ENCODE results near the gene NPC2. TPM values are rescaled to one million over a fixed set of nuclear protein-coding genes. Genes with fewer than 3 reads are reported as not detected.
"Not testable (repeated sequence)": the region's sequence is repeated elsewhere in the genome, so short reads cannot be mapped to it uniquely, and the experiment has no call there.

NPC2 gene
- 190 TPM for polyA plus RNA-seq (2013, experiment 1 of 4)
- 186 TPM for polyA plus RNA-seq (2013, experiment 2 of 4)
- polyA plus RNA-seq (2013, experiment 3 of 4) = 153 TPM
- 206 TPM for polyA plus RNA-seq (2013, experiment 4 of 4)

- Histone ChIP-seq H3K27me3 (ENCODE audit: control insufficient read depth, insufficient read depth, low read length, poor library complexity, severe bottlenecking) (peaks cover 4% of the 10 kb centered on the region), H3K4me3 (ENCODE audit: insufficient read depth, low read depth, low read length) (peak within 1 kb of the TSS; percentile 99), H3K36me3 (ENCODE audit: control insufficient read depth, insufficient read depth, low read length) (no peaks in the 10 kb centered on the region), H3K27ac (ENCODE audit: insufficient read depth, low read depth, low read length, poor library complexity, severe bottlenecking) (peak within 1 kb of the TSS; percentile 93), H3K9me3 (ENCODE audit: control insufficient read depth, low read length) (no peaks in the 10 kb centered on the region), H3K4me1 (ENCODE audit: control insufficient read depth, insufficient read depth, low read length) (peaks cover 7% of the 10 kb centered on the region)
- WGBS, 2 experiments = 0% methylated on average over 35 of the region's 35 CpGs
These were observed at the start of gene NPC2 for GRCh38 chr14:74492776-74493342. NPC2 (minus strand) TSS chr14:74493305; CDS start chr14:74493274, 31 bp downstream.

GRCh38 chr14:74542056-74542685, 49.1 kb upstream of the NPC2 start:
- Histone ChIP-seq H3K36me3 (ENCODE audit: control insufficient read depth, insufficient read depth, low read length) (no peaks in the 10 kb centered on the region), H3K4me3 (ENCODE audit: insufficient read depth, low read depth, low read length) (no peak overlapping the region), H3K4me1 (ENCODE audit: control insufficient read depth, insufficient read depth, low read length) (peaks cover 6% of the 10 kb centered on the region), H3K27me3 (ENCODE audit: control insufficient read depth, insufficient read depth, low read length, poor library complexity, severe bottlenecking) (no peaks in the 10 kb centered on the region), H3K9me3 (ENCODE audit: control insufficient read depth, low read length) (no peaks in the 10 kb centered on the region), H3K27ac (ENCODE audit: insufficient read depth, low read depth, low read length, poor library complexity, severe bottlenecking) (no peak overlapping the region)
- 89 to 92% methylated on average over 10 of the region's 10 CpGs for WGBS, 2 experiments

- Histone ChIP-seq H3K4me1 (ENCODE audit: control insufficient read depth, insufficient read depth, low read length) (peaks cover 2% of the 10 kb centered on the region), H3K4me3 (ENCODE audit: insufficient read depth, low read depth, low read length) (no peak overlapping the region), H3K36me3 (ENCODE audit: control insufficient read depth, insufficient read depth, low read length) (no peaks in the 10 kb centered on the region), H3K27ac (ENCODE audit: insufficient read depth, low read depth, low read length, poor library complexity, severe bottlenecking) (no peak overlapping the region), H3K27me3 (ENCODE audit: control insufficient read depth, insufficient read depth, low read length, poor library complexity, severe bottlenecking) (no peaks in the 10 kb centered on the region), H3K9me3 (ENCODE audit: control insufficient read depth, low read length) (no peaks in the 10 kb centered on the region)
- WGBS, 2 experiments = 93 to 98% methylated on average over 3 of the region's 3 CpGs
These were observed 48.1 kb upstream of the NPC2 start for GRCh38 chr14:74541225-74541624.

GRCh38 chr14:74539503-74539902, 46.4 kb upstream of the NPC2 start:
- no peaks in the 10 kb centered on the region for H3K4me1 ChIP-seq (ENCODE audit: control insufficient read depth, insufficient read depth, low read length)
- H3K36me3 ChIP-seq (ENCODE audit: control insufficient read depth, insufficient read depth, low read length) = no peaks in the 10 kb centered on the region
- WGBS, 2 experiments = 73 to 74% methylated on average over 4 of the region's 4 CpGs
- H3K27ac ChIP-seq (ENCODE audit: insufficient read depth, low read depth, low read length, poor library complexity, severe bottlenecking) = no peak overlapping the region
- no peaks in the 10 kb centered on the region for H3K9me3 ChIP-seq (ENCODE audit: control insufficient read depth, low read length)
- no peak overlapping the region for H3K4me3 ChIP-seq (ENCODE audit: insufficient read depth, low read depth, low read length)
- H3K27me3 ChIP-seq (ENCODE audit: control insufficient read depth, insufficient read depth, low read length, poor library complexity, severe bottlenecking) = no peaks in the 10 kb centered on the region

GRCh38 chr14:74538411-74539391, 45.6 kb upstream of the NPC2 start:
- Histone ChIP-seq H3K27me3 (ENCODE audit: control insufficient read depth, insufficient read depth, low read length, poor library complexity, severe bottlenecking) (no peaks in the 10 kb centered on the region), H3K4me1 (ENCODE audit: control insufficient read depth, insufficient read depth, low read length) (no peaks in the 10 kb centered on the region), H3K27ac (ENCODE audit: insufficient read depth, low read depth, low read length, poor library complexity, severe bottlenecking) (no peak overlapping the region), H3K9me3 (ENCODE audit: control insufficient read depth, low read length) (no peaks in the 10 kb centered on the region), H3K4me3 (ENCODE audit: insufficient read depth, low read depth, low read length) (no peak overlapping the region), H3K36me3 (ENCODE audit: control insufficient read depth, insufficient read depth, low read length) (no peaks in the 10 kb centered on the region)
- WGBS, 2 experiments = 93 to 94% methylated on average over 11 of the region's 11 CpGs

GRCh38 chr14:74536336-74536735, 43.2 kb upstream of the NPC2 start:
- H3K9me3 ChIP-seq (ENCODE audit: control insufficient read depth, low read length); H3K4me1 ChIP-seq (ENCODE audit: control insufficient read depth, insufficient read depth, low read length); H3K4me3 ChIP-seq (ENCODE audit: insufficient read depth, low read depth, low read length); H3K36me3 ChIP-seq (ENCODE audit: control insufficient read depth, insufficient read depth, low read length); H3K27me3 ChIP-seq (ENCODE audit: control insufficient read depth, insufficient read depth, low read length, poor library complexity, severe bottlenecking); H3K27ac ChIP-seq (ENCODE audit: insufficient read depth, low read depth, low read length, poor library complexity, severe bottlenecking): not testable (repeated sequence)
- 89 to 93% methylated on average over 3 of the region's 3 CpGs for WGBS, 2 experiments

GRCh38 chr14:74535756-74536325, 42.7 kb upstream of the NPC2 start:
- no peak overlapping the region for H3K27ac ChIP-seq (ENCODE audit: insufficient read depth, low read depth, low read length, poor library complexity, severe bottlenecking)
- H3K9me3 ChIP-seq (ENCODE audit: control insufficient read depth, low read length) = no peaks in the 10 kb centered on the region
- H3K4me1 ChIP-seq (ENCODE audit: control insufficient read depth, insufficient read depth, low read length) = no peaks in the 10 kb centered on the region
- no peaks in the 10 kb centered on the region for H3K27me3 ChIP-seq (ENCODE audit: control insufficient read depth, insufficient read depth, low read length, poor library complexity, severe bottlenecking)
- H3K4me3 ChIP-seq (ENCODE audit: insufficient read depth, low read depth, low read length) = no peak overlapping the region
- H3K36me3 ChIP-seq (ENCODE audit: control insufficient read depth, insufficient read depth, low read length) = no peaks in the 10 kb centered on the region
- WGBS, 2 experiments = 81 to 86% methylated on average over 9 to 10 of the region's 10 CpGs

- WGBS, 2 experiments = 95 to 96% methylated on average over 7 of the region's 7 CpGs
- Histone ChIP-seq H3K36me3 (ENCODE audit: control insufficient read depth, insufficient read depth, low read length) (no peaks in the 10 kb centered on the region), H3K4me1 (ENCODE audit: control insufficient read depth, insufficient read depth, low read length) (no peaks in the 10 kb centered on the region), H3K9me3 (ENCODE audit: control insufficient read depth, low read length) (no peaks in the 10 kb centered on the region), H3K27me3 (ENCODE audit: control insufficient read depth, insufficient read depth, low read length, poor library complexity, severe bottlenecking) (no peaks in the 10 kb centered on the region), H3K4me3 (ENCODE audit: insufficient read depth, low read depth, low read length) (no peak overlapping the region), H3K27ac (ENCODE audit: insufficient read depth, low read depth, low read length, poor library complexity, severe bottlenecking) (no peak overlapping the region)
These were observed 40.5 kb upstream of the NPC2 start for GRCh38 chr14:74533576-74533975.

GRCh38 chr14:74532246-74532645, 39.1 kb upstream of the NPC2 start:
- H3K4me3 ChIP-seq (ENCODE audit: insufficient read depth, low read depth, low read length) = no peak overlapping the region
- H3K9me3 ChIP-seq (ENCODE audit: control insufficient read depth, low read length) = no peaks in the 10 kb centered on the region
- no peaks in the 10 kb centered on the region for H3K27me3 ChIP-seq (ENCODE audit: control insufficient read depth, insufficient read depth, low read length, poor library complexity, severe bottlenecking)
- H3K27ac ChIP-seq (ENCODE audit: insufficient read depth, low read depth, low read length, poor library complexity, severe bottlenecking) = no peak overlapping the region
- no peaks in the 10 kb centered on the region for H3K4me1 ChIP-seq (ENCODE audit: control insufficient read depth, insufficient read depth, low read length)
- 94 to 95% methylated on average over 10 of the region's 10 CpGs for WGBS, 2 experiments
- H3K36me3 ChIP-seq (ENCODE audit: control insufficient read depth, insufficient read depth, low read length) = no peaks in the 10 kb centered on the region

GRCh38 chr14:74531467-74531866, 38.4 kb upstream of the NPC2 start:
- Histone ChIP-seq H3K4me3 (ENCODE audit: insufficient read depth, low read depth, low read length) (no peak overlapping the region), H3K4me1 (ENCODE audit: control insufficient read depth, insufficient read depth, low read length) (no peaks in the 10 kb centered on the region), H3K36me3 (ENCODE audit: control insufficient read depth, insufficient read depth, low read length) (no peaks in the 10 kb centered on the region), H3K9me3 (ENCODE audit: control insufficient read depth, low read length) (no peaks in the 10 kb centered on the region), H3K27ac (ENCODE audit: insufficient read depth, low read depth, low read length, poor library complexity, severe bottlenecking) (no peak overlapping the region), H3K27me3 (ENCODE audit: control insufficient read depth, insufficient read depth, low read length, poor library complexity, severe bottlenecking) (no peaks in the 10 kb centered on the region)
- WGBS, 2 experiments = 35 to 45% methylated on average over 5 of the region's 5 CpGs

Measured in ectodermal cell (in vitro differentiated cells).